NCI-H128 (cell line): ENCODE results near the gene CDK6.
"Not testable (repeated sequence)": the region's sequence is repeated elsewhere in the genome, so short reads cannot be mapped to it uniquely, and the experiment has no call there.

Experiments used
- DNase-seq: peaks from one replicate; lab custom pipeline; 2025; ENCODE audit not compliant: unreplicated experiment; lab: John Stamatoyannopoulos, UW

The CDK6 gene

GRCh38 chr7:92763636-92764423 is 72.5 kb downstream of the CDK6 start:
- DNase-seq, result no peak

- DNase-seq, result no peak
Measured at GRCh38 chr7:92762851-92763250, 73.5 kb downstream of the CDK6 start.

DNA sequence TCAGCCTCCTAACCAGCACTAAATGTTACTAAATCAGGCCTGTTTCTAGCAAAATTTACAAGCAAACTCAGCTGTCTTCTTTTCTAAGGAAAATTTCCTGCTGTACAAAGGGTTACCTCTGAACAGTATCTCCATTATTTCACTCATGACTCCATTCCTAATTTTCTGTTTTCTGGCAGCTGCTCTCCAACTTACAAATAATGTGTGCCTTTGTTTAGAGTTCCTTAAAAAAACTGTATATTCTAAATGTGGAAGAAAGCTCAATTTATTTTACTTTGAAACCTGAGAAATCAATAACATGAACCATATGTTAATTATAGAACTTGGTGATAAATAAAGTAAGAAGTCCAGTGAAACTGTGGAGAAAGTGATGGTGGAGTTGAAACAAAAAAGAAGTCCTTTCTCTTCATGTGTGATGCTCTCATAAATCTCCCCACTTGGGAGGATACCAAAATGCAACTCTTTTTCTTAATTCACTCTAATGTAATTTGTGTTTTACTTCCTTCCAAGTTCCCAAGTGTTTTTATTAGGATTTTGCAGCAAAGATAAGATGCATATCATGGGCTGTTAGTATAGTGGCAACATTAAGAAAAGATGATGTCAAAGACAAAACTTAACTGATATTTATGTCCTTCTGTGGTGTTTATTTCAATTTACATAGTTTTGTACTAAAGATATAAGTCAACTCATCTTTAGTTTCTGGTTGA is 74.8 kb downstream of the CDK6 start:
- DNase-seq, result no peak

- no peak for DNase-seq
Measured at GRCh38 chr7:92758796-92759431, 77.5 kb downstream of the CDK6 start.

GRCh38 chr7:92757311-92757910 is 79.0 kb downstream of the CDK6 start:
- DNase-seq, result not testable (repeated sequence)

GRCh38 chr7:92755680-92756079 is 80.7 kb downstream of the CDK6 start:
- no peak for DNase-seq

DNA sequence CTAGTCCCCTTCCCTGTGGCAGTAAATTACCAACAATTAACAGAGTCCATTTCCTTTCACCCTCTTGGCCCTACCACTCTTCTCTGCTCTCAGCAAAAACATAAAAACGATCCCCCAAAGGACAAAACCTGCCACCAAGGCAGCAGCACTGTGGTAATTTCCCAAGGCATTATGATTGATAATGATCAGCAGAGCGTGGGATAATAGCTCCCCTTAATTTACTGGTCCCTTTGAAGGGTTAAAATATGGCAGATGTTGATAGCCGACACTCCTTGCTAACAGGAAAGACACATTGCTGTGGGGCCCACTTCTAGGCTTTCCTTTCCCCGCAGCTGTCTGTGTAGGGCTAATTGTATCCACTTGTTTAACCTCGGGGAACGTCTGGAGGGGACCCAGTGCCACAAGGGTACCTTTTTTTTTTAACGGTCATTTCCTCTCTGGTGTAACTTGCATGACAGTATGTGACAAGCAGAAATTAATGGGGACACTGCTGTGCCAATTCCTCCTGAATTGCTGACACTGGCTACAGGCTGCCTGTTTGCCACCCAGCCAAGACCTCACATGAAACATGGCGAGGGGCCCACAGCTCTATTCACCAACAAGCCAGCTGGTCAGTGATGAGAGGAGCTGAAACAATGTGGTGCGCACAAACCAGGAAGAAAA is 81.3 kb downstream of the CDK6 start:
- no peak for DNase-seq

DNA sequence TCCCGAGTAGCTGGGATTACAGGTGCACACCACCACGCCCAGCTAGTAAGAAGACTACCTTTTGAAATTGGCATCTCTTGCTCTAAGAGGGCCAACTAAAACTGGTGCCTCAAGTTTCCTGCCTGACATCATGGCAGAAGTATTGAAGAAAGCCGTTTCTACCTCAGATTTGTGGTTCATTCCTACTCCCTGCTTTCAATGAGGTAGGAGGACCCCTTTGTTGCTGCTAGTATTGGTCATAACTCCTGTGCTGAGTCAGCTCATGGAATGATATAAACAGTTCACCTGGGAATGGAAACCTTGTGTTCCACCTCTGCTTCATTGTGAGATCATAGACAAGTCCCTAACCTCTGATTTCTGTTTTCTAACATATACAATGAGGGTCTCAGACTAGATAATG is 82.8 kb downstream of the CDK6 start:
- DNase-seq, result no peak

GRCh38 chr7:92751902-92752901 is 84.2 kb downstream of the CDK6 start:
- DNase-seq, result no peak

GRCh38 chr7:92750946-92751345 is 85.4 kb downstream of the CDK6 start:
- DNase-seq, result no peak

GRCh38 chr7:92750447-92750839 is 85.9 kb downstream of the CDK6 start:
- no peak for DNase-seq

DNA sequence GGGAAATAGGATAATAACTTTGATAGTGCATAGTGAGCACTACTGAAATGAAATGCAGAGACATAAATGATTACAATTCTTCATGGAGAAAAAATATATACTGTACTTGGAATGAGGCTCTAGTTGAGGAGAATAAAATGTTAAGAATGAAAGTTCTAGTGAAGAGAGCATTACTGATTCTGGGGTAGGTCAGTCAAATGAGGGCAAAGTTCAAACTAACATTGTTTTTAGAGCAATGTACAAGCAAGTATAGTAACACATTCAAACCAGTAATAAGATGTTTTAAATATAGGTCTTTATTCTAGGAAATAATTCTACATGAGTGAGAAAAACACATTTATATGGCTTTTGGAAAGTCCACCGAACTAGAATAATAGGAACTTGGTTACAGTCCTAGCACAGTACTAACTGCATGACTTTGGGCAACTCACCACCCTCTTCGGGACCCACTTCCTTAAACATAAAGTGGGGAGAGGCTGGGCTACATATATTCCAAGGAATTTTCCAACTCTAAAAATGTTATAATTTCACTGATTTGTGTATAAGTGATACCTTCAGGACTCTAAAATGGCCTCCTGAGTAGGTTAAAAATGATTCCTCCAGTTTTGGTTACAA is 86.4 kb downstream of the CDK6 start:
- DNase-seq, result no peak

DNA sequence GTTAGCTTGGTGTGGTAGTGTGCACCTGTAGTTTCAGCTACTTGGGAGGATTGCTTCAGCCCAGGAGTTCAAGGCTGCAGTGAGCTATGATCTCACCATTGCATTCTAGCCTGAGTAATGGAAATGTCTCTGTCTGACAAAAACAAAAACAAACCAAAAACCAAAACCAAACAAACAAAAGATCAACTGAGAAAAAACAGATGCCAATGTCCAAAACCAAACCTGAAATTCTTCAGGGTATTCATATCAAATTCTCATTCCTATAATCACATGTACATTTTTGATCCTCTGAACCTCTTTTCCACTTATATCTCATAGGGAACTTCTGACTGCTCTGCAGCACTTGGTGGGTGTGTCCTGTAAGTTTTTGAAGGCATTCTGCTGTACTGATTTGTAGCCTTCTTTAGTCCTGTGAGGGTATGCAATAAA is 87.0 kb downstream of the CDK6 start:
- no peak for DNase-seq

- no peak for DNase-seq
Measured at GRCh38 chr7:92748495-92748894, 87.9 kb downstream of the CDK6 start.

GRCh38 chr7:92747041-92747835 is 89.1 kb downstream of the CDK6 start:
- no peak for DNase-seq

GRCh38 chr7:92745241-92745640 is 91.1 kb downstream of the CDK6 start:
- DNase-seq, result no peak

- DNase-seq, result not testable (repeated sequence)
Measured at GRCh38 chr7:92744180-92744579, 92.2 kb downstream of the CDK6 start.

DNA sequence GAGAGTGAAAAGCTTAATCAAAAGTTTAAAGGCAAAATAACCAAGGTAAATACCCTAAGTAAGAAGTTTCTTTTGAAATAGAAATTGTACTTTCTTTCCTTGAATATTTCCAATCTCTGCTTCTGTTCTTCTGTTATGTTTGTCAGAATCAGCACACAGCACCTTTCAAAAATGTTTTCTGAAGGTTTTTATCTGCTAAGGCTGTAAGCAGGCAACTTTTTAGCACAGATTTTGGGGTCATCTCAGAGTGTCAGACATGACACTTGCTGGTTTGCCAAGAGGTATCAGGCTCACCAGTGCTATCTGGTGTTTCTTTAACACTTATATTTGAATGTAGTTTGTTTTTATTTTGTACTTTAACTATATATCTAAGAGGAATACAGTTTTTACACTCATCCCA is 94.2 kb downstream of the CDK6 start:
- no peak for DNase-seq

- no peak for DNase-seq
Measured at GRCh38 chr7:92740700-92741126, 95.7 kb downstream of the CDK6 start.
